ENCODE data around the gene UTP15.

UTP15 gene

GRCh38 chr5:73564018-73564417 lies 1.5 kb upstream of the UTP15 start:
- no peak for DNase-seq (ENCODE audit: extremely low read depth in 1 of 2, low read depth in 1 of 2)

GRCh38 chr5:73564675-73565074 lies 868 bp upstream of the UTP15 start:
- no peak for DNase-seq (ENCODE audit: extremely low read depth in 1 of 2, low read depth in 1 of 2)

DNA sequence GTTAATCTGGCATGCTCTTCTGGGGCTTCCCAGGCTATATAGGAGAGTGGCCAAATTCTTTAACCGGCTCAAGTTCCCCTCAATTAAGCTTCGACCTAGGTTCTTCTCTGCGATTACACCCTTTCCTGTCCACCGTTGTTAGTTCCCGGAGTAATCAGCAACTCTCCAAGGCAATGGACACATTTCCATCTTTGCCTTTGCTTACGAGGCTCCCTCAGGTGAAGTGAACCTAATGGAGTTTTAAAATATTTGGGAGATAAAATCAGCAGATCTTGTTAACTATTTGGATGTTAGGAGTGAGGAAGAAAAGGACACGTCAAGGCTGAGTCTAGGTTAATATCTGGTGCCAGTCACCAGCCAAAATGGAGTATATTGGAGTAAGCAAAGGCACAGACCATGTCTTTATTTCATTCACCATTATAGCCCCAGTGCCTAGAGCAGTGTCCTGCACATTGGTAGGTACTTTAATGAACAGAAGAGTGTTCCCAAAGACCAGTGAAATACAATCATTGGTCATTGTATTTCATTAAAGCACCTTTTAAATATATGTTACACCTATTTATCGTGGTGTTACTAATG lies 515 bp downstream of the UTP15 start:
- DNase-seq (ENCODE audit: extremely low read depth in 1 of 2, low read depth in 1 of 2): no peak

DNA sequence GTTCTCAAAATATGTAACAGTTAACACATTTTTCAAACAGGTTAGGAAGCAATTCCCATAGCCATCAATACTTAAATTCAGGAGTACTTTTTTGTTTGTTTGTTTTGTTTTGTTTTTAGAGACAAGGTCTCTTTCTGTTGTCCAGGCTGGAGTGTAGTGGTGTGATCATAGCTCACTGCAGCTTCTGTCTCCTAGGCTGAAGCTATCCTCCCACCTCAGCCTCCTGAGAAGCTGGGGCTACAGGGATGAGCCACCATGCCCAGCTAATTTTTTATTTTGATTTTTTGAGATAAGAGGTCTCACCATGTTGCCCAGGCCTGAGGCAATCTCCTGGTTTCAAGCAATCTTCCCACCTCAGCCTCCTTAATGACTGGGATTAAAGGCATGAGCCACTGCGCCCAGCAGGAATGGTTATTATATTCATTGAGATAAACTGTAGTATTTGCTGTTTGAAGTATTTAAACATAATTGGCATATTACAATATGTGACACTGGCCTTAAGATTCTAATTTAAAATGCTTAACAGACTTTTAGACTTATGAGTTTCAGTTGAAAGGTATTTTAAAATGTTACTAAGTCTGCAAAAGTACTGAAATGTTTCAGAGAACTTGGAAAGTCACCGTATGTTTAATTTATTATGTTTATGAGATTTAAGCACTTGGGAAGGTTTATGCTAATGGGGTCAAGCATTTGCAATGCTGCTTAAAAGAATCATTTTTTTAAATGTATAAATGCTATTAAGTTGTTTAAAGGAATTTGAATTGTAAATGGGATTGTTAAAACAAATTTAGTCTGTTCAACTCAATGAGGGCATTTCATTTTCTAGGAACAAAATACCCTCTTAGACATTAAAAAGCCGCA lies 17.0 kb downstream of the UTP15 start:
- DNase-seq (ENCODE audit: extremely low read depth in 1 of 2, low read depth in 1 of 2): no peak

GRCh38 chr5:73587923-73588322 lies 22.4 kb downstream of the UTP15 start:
- no peak for DNase-seq (ENCODE audit: extremely low read depth in 1 of 2, low read depth in 1 of 2)

GRCh38 chr5:73591102-73591695 lies 25.7 kb downstream of the UTP15 start:
- no peak for DNase-seq (ENCODE audit: extremely low read depth in 1 of 2, low read depth in 1 of 2)

- no peak for DNase-seq (ENCODE audit: extremely low read depth in 1 of 2, low read depth in 1 of 2)
Observed at GRCh38 chr5:73591698-73592501, 26.4 kb downstream of the UTP15 start.

- DNase-seq (ENCODE audit: extremely low read depth in 1 of 2, low read depth in 1 of 2): no peak
Observed at GRCh38 chr5:73592551-73592950, 27.0 kb downstream of the UTP15 start.

- DNase-seq (ENCODE audit: extremely low read depth in 1 of 2, low read depth in 1 of 2): no peak
Observed at GRCh38 chr5:73596705-73597328, 31.3 kb downstream of the UTP15 start.

DNA sequence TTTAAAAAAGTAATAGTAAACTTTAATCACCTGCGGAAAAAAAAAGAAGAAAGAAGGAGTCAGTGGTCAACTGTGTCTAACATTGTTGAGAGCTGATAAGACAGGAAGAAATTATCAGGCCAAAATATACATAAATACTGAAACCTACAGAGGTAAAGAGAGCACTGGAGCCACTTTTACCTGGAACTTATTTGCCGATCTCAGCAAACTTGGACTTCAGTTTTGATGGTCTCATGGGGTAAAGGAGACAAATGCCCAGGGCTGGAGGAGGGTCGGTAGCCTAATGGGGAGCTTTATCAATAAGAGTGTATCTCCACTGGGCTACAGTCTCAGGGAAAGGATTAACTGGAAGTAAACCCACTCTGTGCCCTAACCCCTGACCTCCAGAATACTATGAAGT lies 33.8 kb downstream of the UTP15 start:
- no peak for DNase-seq (ENCODE audit: extremely low read depth in 1 of 2, low read depth in 1 of 2)

- DNase-seq (ENCODE audit: extremely low read depth in 1 of 2, low read depth in 1 of 2): no peak
Observed at GRCh38 chr5:73603998-73604397, 38.5 kb downstream of the UTP15 start.

- DNase-seq (ENCODE audit: extremely low read depth in 1 of 2, low read depth in 1 of 2): no peak
Observed at GRCh38 chr5:73605223-73606087, 39.9 kb downstream of the UTP15 start.

- DNase-seq (ENCODE audit: extremely low read depth in 1 of 2, low read depth in 1 of 2): no peak
Observed at GRCh38 chr5:73606206-73606753, 40.7 kb downstream of the UTP15 start.

- no peak for DNase-seq (ENCODE audit: extremely low read depth in 1 of 2, low read depth in 1 of 2)
Observed at GRCh38 chr5:73607228-73607627, 41.7 kb downstream of the UTP15 start.

DNA sequence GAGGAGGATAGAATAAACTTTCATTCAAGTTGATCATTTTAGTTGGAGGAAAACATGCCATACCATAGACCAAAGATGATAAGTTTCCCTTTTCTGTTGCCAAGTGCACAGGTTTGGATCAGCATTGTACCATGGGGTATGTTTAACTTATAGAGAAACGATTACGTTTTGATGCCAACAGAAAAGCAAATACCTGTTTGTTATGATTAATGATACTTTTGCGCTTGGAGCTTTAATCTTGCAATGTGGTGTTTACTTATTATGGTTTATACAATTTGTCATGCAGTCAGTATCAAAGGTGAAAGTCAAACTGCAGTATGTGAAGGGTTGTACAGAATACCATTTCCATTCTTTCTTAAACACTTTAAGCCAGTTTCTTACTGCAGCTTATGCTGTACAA lies 47.3 kb downstream of the UTP15 start:
- no peak for DNase-seq (ENCODE audit: extremely low read depth in 1 of 2, low read depth in 1 of 2)

DNA sequence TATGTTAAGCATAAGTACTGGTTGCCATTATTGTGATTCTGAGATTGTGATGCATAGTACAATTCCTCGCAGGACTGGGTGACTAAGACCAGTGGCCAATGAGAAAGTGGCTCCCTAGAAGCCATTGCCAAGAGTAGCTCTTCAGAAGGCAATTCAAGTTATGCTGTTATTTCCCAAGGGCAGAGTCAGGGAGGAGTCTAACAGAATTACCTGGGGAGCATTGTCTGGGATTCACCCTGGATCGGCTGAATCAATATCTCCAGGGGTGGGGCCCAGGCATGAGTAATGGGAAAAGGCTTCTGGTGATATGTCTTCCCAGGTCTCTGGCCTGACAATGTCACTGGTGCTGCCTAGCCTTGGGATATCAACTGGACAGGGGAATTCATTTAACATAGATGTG lies 49.5 kb downstream of the UTP15 start:
- DNase-seq (ENCODE audit: extremely low read depth in 1 of 2, low read depth in 1 of 2): no peak

GRCh38 chr5:73615947-73616346 lies 50.4 kb downstream of the UTP15 start:
- DNase-seq (ENCODE audit: extremely low read depth in 1 of 2, low read depth in 1 of 2): no peak

DNA sequence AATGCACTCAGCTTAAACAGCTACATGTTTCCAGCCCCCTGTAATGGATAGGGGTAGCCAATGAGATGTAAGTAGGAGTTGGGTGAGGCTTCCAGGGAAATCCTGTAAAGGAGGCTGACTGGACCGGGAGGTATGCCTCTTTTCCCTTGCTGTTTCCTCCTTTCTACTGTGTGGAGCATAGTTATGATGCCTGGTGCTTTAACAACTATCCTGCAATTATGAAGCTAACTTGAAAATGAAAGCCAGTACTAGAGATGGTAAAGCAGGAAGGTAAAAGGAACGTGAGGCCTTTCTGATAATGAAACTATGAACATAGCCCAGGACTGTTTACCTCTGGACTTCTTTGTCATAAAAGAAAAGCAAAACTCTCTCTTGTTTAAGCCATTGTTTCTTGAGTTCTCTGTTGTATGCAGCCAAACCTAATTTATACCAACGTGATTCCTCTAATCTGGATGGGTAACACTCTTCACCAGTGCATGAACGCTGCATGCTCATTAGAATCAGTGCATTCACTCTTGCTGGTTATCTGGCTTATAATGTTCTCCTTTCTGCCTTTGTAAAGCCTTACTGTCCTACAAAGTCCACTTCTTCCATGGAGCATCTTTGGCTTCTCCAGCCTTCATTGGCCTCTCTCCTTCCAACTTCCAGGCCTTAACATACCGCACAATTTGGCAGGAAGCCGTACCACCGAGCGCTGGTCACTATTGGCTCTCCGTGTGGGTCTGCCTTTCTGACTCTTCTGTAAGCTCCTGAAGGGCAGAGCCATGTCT lies 52.2 kb downstream of the UTP15 start:
- no peak for DNase-seq (ENCODE audit: extremely low read depth in 1 of 2, low read depth in 1 of 2)
